ENCODE measurements around the gene ARHGAP10.

DNA sequence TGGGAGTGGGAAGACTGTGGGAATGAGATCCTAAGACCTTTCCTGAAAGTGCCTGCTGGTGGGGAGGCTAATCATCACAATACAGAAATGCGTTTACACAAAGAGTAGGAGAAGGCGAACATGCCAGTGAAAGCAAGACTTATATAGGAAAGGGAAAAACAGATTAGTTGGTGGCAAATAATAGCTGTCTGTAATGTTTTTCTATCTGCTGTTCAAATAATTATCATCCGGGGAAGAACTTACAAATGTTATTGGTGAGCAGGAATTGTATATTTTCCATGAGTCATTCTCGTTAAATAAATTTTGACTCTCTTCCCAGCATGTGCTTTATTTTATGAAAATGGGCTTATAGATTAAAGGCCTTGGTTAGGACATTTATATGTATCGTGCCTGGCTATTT is 196.5 kb downstream of the ARHGAP10 start:
- TF ChIP-seq EZH2 (optimal IDR thresholded peaks at IDR 0.05; ENCODE audit: low read depth, low read length) (no peak), CTCF (IDR thresholded peaks at IDR 0.05; ENCODE audit: low read length) (no peak)

All from MM.1S (cell line).